Spleen (tissue), 11 donors: Measurements from ENCODE around the gene MEIOSIN. TPM values are rescaled to one million over a fixed set of nuclear protein-coding genes. Genes with fewer than 3 reads are reported as not detected.

Source experiments
- DNase-seq: peaks from one replicate; pipeline ENCODE4 v3.0.0-alpha.2; 2020
- H3K27ac ChIP-seq, 8 donors: fragments of 200-600 bp; sonication (generic) in 7 of 8; 1 replicate in 4 of 8; 2 replicates in 4 of 8; pipeline versions ENCODE4 v1.5.0 to v1.8.0; 2016 to 2021; ENCODE audit warnings: inconsistent platforms in 4 of 8, mild to moderate bottlenecking in 4 of 8, moderate library complexity in 1 of 8
- H3K27me3 ChIP-seq, 7 donors: fragments of 200-600 bp; sonication (generic) in 6 of 7; replicated peaks in 1 of 7; 1 replicate in 4 of 7; 2 replicates in 3 of 7; pipeline versions ENCODE4 v1.5.0 to v1.8.0; 2016 to 2021; ENCODE audit warnings: inconsistent platforms in 3 of 7, mild to moderate bottlenecking in 1 of 7
- H3K36me3 ChIP-seq, 6 donors: fragments of 200-600 bp; sonication (generic) in 5 of 6; 1 replicate in 4 of 6; 2 replicates in 2 of 6; pipeline versions ENCODE4 v1.5.0 to v1.8.0; 2016 to 2021; ENCODE audit warnings: inconsistent platforms in 2 of 6
- H3K4me1 ChIP-seq, 6 donors: fragments of 200-600 bp; sonication (generic) in 5 of 6; 1 replicate in 3 of 6; 2 replicates in 3 of 6; pipeline versions ENCODE4 v1.5.0 to v1.8.0; 2016 to 2021; ENCODE audit warnings: inconsistent platforms in 3 of 6
- H3K4me3 ChIP-seq, 8 donors: fragments of 200-600 bp; sonication (generic) in 7 of 8; 1 replicate in 4 of 8; 2 replicates in 4 of 8; pipeline versions ENCODE4 v1.5.0 to v1.8.0; 2016 to 2021; ENCODE audit warnings: inconsistent platforms in 4 of 8, mild to moderate bottlenecking in 4 of 8, moderate library complexity in 2 of 8
- H3K9me3 ChIP-seq, 8 donors: fragments of 200-600 bp; sonication (generic) in 7 of 8; 1 replicate in 4 of 8; 2 replicates in 4 of 8; pipeline versions ENCODE4 v1.5.0 to v1.8.0; 2016 to 2021; ENCODE audit warnings: inconsistent platforms in 4 of 8
- CTCF ChIP-seq, 11 experiments: fragments of 200-600 bp in 7 of 11; fragments of 450-650 bp in 4 of 11; sonication (generic) in 4 of 11; IDR thresholded peaks in 8 of 11; conservative IDR thresholded peaks in 3 of 11; 1 replicate in 7 of 11; 2 replicates in 4 of 11; pipeline versions ENCODE4 v1.4.0 to v1.8.0; 2016 to 2021; ENCODE audit warnings: antibody characterized with exemption in 11 of 11, inconsistent platforms in 4 of 11, mild to moderate bottlenecking in 1 of 11
- POLR2A ChIP-seq, 3 donors: fragments of 450-650 bp; IDR thresholded peaks; one replicate each; pipeline ENCODE4 v1.5.1; 2017; ENCODE audit warnings: antibody characterized with exemption in 3 of 3, mild to moderate bottlenecking in 1 of 3
- POLR2AphosphoS5 ChIP-seq, 3 donors: sonication (generic); formaldehyde crosslinking; IDR thresholded peaks; one replicate each; pipeline ENCODE4 v1.5.1; 2017; ENCODE audit warnings: antibody characterized with exemption in 3 of 3
- WGBS, 5 donors: extraction: QIAGEN DNeasy Blood & Tissue Kit in 3 of 5; methylation state at CpG; one replicate each; pipeline versions ENCODE4 v1.1.5 to v1.1.7; 2013 to 2018; 5-methylcytosine and 5-hydroxymethylcytosine counted together
- intact Hi-C: fragments of 100-400 bp; cut with DNase I; formaldehyde crosslinking; loops from one replicate; pipeline ENCODE4 v1.15.0; 2023; ENCODE audit warnings: low total_unique reads
- polyA plus RNA-seq, 3 donors: library from polyadenylated mRNA; stranded (reverse); fragments of 200-250 nt; gene quantifications; one replicate each; pipeline ENCODE4 v1.2.1, GENCODE V29; 2013
- total RNA-seq, 7 donors: library from RNA; depleted of rRNA in 3 of 7; stranded (reverse); fragments of >200 nt in 3 of 7; fragmentation: NEBNext Ultra II Directional in 4 of 7; extraction: Animal tissue kit (Norgen Biotek cat#: 25700) in 4 of 7; gene quantifications; one replicate each; pipeline versions ENCODE4 v1.1.0 to v1.2.1, GENCODE V29; 2016 to 2021
- donor health status: healthy with polysubstance abuse.
- donor health status: DM: no; HTN: no; CAD: no; lungs with moderate emphysema.
- donor health status: DM: no; HTN: no; CAD: no.
- donor health status: Bipolar disorder and iron deficiency.
- donor health status: healthy.
- donor health status: DM: no; HTN: no; CAD: no.
- donor health status: DM: yes; HTN: yes; CAD: no.

Gene MEIOSIN
- total and polyA plus RNA-seq, 10 donors: 0.02 TPM; not detected in 9

DNA sequence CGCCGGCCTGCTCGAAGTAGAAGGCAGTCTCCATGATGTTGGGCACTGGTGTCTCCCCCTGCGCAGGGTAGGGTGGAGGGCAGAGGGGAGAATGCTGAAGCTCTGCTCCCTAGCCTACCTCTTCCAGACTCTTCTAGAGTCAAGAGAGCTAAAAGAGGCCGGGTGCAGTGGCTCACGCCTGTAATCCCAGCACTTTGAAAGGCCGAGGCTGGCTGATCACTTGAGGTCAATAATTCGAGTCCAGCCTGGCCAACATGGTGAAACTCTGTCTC lies 71.7 kb downstream of the MEIOSIN start:
- TF ChIP-seq POLR2A (IDR thresholded peaks at IDR 0.05): no peak
- no peak for TF ChIP-seq CTCF (IDR thresholded peaks at IDR 0.05 in 8 of 11, conservative IDR thresholded peaks at IDR 0.05 in 3 of 11)
- no peak for TF ChIP-seq POLR2AphosphoS5 (IDR thresholded peaks at IDR 0.05)

GRCh38 chr19:45805719-45806118 lies 72.5 kb downstream of the MEIOSIN start:
- no peaks in the 10 kb centered on the region for H3K36me3 ChIP-seq
- intact Hi-C loops: no loop called here
- H3K27me3 ChIP-seq: peaks cover 0 to 29% (median 0%) of the 10 kb centered on the region in 7 donors
- H3K4me3 ChIP-seq: no peak overlapping the region
- no peaks in the 10 kb centered on the region for H3K9me3 ChIP-seq
- TF ChIP-seq POLR2A (IDR thresholded peaks at IDR 0.05) (no peak), CTCF (IDR thresholded peaks at IDR 0.05 in 8 of 11, conservative IDR thresholded peaks at IDR 0.05 in 3 of 11) (no peak), POLR2AphosphoS5 (IDR thresholded peaks at IDR 0.05) (no peak)
- DNase-seq: no peak
- H3K27ac ChIP-seq: no peak overlapping the region
- peaks cover 0 to 11% (median 6%) of the 10 kb centered on the region in 6 donors for H3K4me1 ChIP-seq

More for the DNA sequence above, 71.7 kb downstream of the MEIOSIN start:
- Histone ChIP-seq H3K4me3 (no peak overlapping the region), H3K27ac (no peak overlapping the region), H3K27me3 (peaks cover 0 to 30% (median 0%) of the 10 kb centered on the region in 7 donors), H3K36me3 (no peaks in the 10 kb centered on the region), H3K9me3 (no peaks in the 10 kb centered on the region), H3K4me1 (peaks cover 0 to 6% (median 5%) of the 10 kb centered on the region in 6 donors)
- intact Hi-C loops: no loop called here
- WGBS, 5 donors: 86 to 95% (median 92%) methylated on average over 8 of the region's 8 CpGs
- no peak for DNase-seq

DNA sequence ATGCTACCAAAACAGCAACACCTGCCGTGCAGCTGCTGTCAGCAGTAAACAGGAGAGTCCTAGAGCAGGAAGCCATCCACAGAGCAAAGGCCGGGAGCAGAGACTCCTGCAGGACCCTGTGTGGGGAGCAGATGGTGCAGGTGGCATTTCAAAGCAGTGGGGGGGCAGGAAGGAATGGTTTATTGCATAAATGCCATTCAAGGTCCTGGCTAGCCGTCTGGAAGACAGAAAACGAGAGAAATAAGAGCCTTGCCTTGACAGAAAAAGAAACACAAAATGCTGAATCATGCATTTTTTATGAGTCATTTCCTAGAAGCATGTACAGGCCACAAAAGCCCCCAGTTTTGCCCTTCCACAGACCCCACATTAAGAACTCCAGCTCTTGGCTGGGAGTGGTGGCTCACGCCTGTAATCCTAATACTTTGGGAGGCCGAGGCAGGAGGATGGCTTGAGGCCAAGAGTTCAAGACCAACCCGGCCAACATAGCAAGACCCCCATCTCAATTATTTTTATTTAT lies 76.5 kb downstream of the MEIOSIN start:
- H3K9me3 ChIP-seq: no peaks in the 10 kb centered on the region
- peaks cover 0 to 30% (median 0%) of the 10 kb centered on the region in 7 donors for H3K27me3 ChIP-seq
- intact Hi-C loops: no loop called here
- peaks cover 0 to 12% (median 6%) of the 10 kb centered on the region in 6 donors for H3K4me1 ChIP-seq
- no peak overlapping the region for H3K4me3 ChIP-seq
- peaks cover 0 to 6% (median 0%) of the 10 kb centered on the region in 6 donors for H3K36me3 ChIP-seq
- no peak overlapping the region for H3K27ac ChIP-seq
- 17 to 25% (median 18%) methylated on average over 7 of the region's 7 CpGs for WGBS, 5 donors
- DNase-seq: no peak
- TF ChIP-seq CTCF (IDR thresholded peaks at IDR 0.05 in 8 of 11, conservative IDR thresholded peaks at IDR 0.05 in 3 of 11) (no peak), POLR2A (IDR thresholded peaks at IDR 0.05) (no peak), POLR2AphosphoS5 (IDR thresholded peaks at IDR 0.05) (no peak)

- 91 to 94% (median 93%) methylated on average over 6 of the region's 6 CpGs for WGBS, 5 donors
- DNase-seq: no peak
- TF ChIP-seq POLR2AphosphoS5 (IDR thresholded peaks at IDR 0.05) (no peak), CTCF (IDR thresholded peaks at IDR 0.05 in 8 of 11, conservative IDR thresholded peaks at IDR 0.05 in 3 of 11) (no peak), POLR2A (IDR thresholded peaks at IDR 0.05) (no peak)
- Histone ChIP-seq H3K36me3 (peaks cover 0 to 23% (median 0%) of the 10 kb centered on the region in 6 donors), H3K4me3 (no peak overlapping the region), H3K27me3 (peaks cover 0 to 49% (median 3%) of the 10 kb centered on the region in 7 donors), H3K27ac (no peak overlapping the region), H3K4me1 (peaks cover 0 to 38% (median 25%) of the 10 kb centered on the region in 6 donors), H3K9me3 (no peaks in the 10 kb centered on the region)
- intact Hi-C loops: no loop called here
These were observed 79.1 kb downstream of the MEIOSIN start for GRCh38 chr19:45812297-45812696.

Other genes starting within 250 kb of the MEIOSIN start
- gene RTN2, start 236.4 kb upstream of the MEIOSIN start, total RNA-seq: 10 to 100 TPM in 6 of 7 donors, 1 to 10 TPM in 1; 9.2 to 22.6 (median 15.1) TPM
- gene RTN2, start 236.4 kb upstream of the MEIOSIN start, polyA plus RNA-seq: 1 to 10 TPM; 4.9 to 7.9 (median 7.6) TPM
- gene PPM1N, start 235.0 kb upstream of the MEIOSIN start, total RNA-seq: 10 to 100 TPM in 2 of 7 donors, 1 to 10 TPM in 5; 6.3 to 21.4 (median 9.6) TPM
- 10 to 100 TPM in 2 of 3 donors, 1 to 10 TPM in 1; 9.5 to 13.4 (median 10.7) TPM for gene PPM1N, start 235.0 kb upstream of the MEIOSIN start, polyA plus RNA-seq
- 100 to 1,000 TPM; 146 to 386 (median 221) TPM for gene VASP, start 226.0 kb upstream of the MEIOSIN start, total RNA-seq
- 100 to 1,000 TPM; 154 to 210 (median 161) TPM for gene VASP, start 226.0 kb upstream of the MEIOSIN start, polyA plus RNA-seq
- 10 to 100 TPM; 13.6 to 18.4 (median 16.7) TPM for gene OPA3, start 148.6 kb upstream of the MEIOSIN start, total RNA-seq
- gene OPA3, start 148.6 kb upstream of the MEIOSIN start, polyA plus RNA-seq: 1 to 10 TPM; 2.8 to 7.7 (median 3.0) TPM
- 1 to 10 TPM; 2.6 to 5.6 (median 4.2) TPM for gene GPR4, start 131.2 kb upstream of the MEIOSIN start, total RNA-seq
- gene GPR4, start 131.2 kb upstream of the MEIOSIN start, polyA plus RNA-seq: 1 to 10 TPM in 2 of 3 donors, under 1 TPM in 1; 0.33 to 2.1 (median 1.2) TPM
- gene EML2, start 94.0 kb upstream of the MEIOSIN start, total RNA-seq: 10 to 100 TPM; 30.8 to 60.6 (median 50.6) TPM
- 10 to 100 TPM; 27.1 to 39.9 (median 34.8) TPM for gene EML2, start 94.0 kb upstream of the MEIOSIN start, polyA plus RNA-seq
- gene GIPR, start 65.2 kb upstream of the MEIOSIN start, total RNA-seq: 1 to 10 TPM; 1.7 to 7.5 (median 3.7) TPM
- 1 to 10 TPM in 1 of 3 donors, under 1 TPM in 2; 0.49 to 1.7 (median 0.83) TPM for gene GIPR, start 65.2 kb upstream of the MEIOSIN start, polyA plus RNA-seq
- 100 to 1,000 TPM; 117 to 280 (median 200) TPM for gene SNRPD2, start 41.5 kb upstream of the MEIOSIN start, total RNA-seq
- gene SNRPD2, start 41.5 kb upstream of the MEIOSIN start, polyA plus RNA-seq: 100 to 1,000 TPM; 368 to 587 (median 432) TPM
- 10 to 100 TPM in 2 of 7 donors, 1 to 10 TPM in 5; 5.0 to 10.7 (median 8.8) TPM for gene QPCTL, start 40.8 kb upstream of the MEIOSIN start, total RNA-seq
- 10 to 100 TPM in 2 of 3 donors, 1 to 10 TPM in 1; 9.5 to 10.7 (median 10.2) TPM for gene QPCTL, start 40.8 kb upstream of the MEIOSIN start, polyA plus RNA-seq
- gene FBXO46, start 2.5 kb upstream of the MEIOSIN start, total RNA-seq: 10 to 100 TPM; 12.8 to 28.1 (median 23.6) TPM
- 10 to 100 TPM in 2 of 3 donors, 1 to 10 TPM in 1; 8.8 to 14.4 (median 10.4) TPM for gene FBXO46, start 2.5 kb upstream of the MEIOSIN start, polyA plus RNA-seq
- 10 to 100 TPM in 2 of 7 donors, 1 to 10 TPM in 5; 6.5 to 13.2 (median 8.5) TPM for gene SIX5, start 35.8 kb downstream of the MEIOSIN start, total RNA-seq
- 1 to 10 TPM; 4.4 to 8.9 (median 5.2) TPM for gene SIX5, start 35.8 kb downstream of the MEIOSIN start, polyA plus RNA-seq
- gene DMPK, start 49.1 kb downstream of the MEIOSIN start, total RNA-seq: 10 to 100 TPM; 22.2 to 54.6 (median 32.7) TPM
- 100 to 1,000 TPM in 1 of 3 donors, 10 to 100 TPM in 2; 17.9 to 147 (median 38.1) TPM for gene DMPK, start 49.1 kb downstream of the MEIOSIN start, polyA plus RNA-seq
- 10 to 100 TPM; 35.1 to 57.0 (median 48.4) TPM for gene DMWD, start 59.4 kb downstream of the MEIOSIN start, total RNA-seq
- 10 to 100 TPM in 1 of 3 donors, 1 to 10 TPM in 2; 6.4 to 36.1 (median 6.7) TPM for gene DMWD, start 59.4 kb downstream of the MEIOSIN start, polyA plus RNA-seq
- under 1 TPM in 3 of 7 donors, not detected in 4; 0.19 to 0.41 (median 0.33) TPM for gene RSPH6A, start 81.9 kb downstream of the MEIOSIN start, total RNA-seq
- under 1 TPM in 1 of 3 donors, not detected in 2; 0.13 TPM for gene RSPH6A, start 81.9 kb downstream of the MEIOSIN start, polyA plus RNA-seq
- gene SYMPK, start 129.7 kb downstream of the MEIOSIN start, total RNA-seq: 100 to 1,000 TPM in 1 of 7 donors, 10 to 100 TPM in 6; 56.3 to 106 (median 75.1) TPM
- gene SYMPK, start 129.7 kb downstream of the MEIOSIN start, polyA plus RNA-seq: 100 to 1,000 TPM in 2 of 3 donors, 10 to 100 TPM in 1; 60.3 to 148 (median 147) TPM
- gene FOXA3, start 130.9 kb downstream of the MEIOSIN start, total RNA-seq: under 1 TPM in 1 of 7 donors, not detected in 6; 0.24 TPM
- gene FOXA3, start 130.9 kb downstream of the MEIOSIN start, polyA plus RNA-seq: under 1 TPM in 2 of 3 donors, not detected in 1; 0.09 to 0.16 TPM
- gene IRF2BP1, start 152.7 kb downstream of the MEIOSIN start, total RNA-seq: 10 to 100 TPM; 18.5 to 29.4 (median 23.3) TPM
- 10 to 100 TPM in 2 of 3 donors, 1 to 10 TPM in 1; 10.0 to 19.9 (median 10.6) TPM for gene IRF2BP1, start 152.7 kb downstream of the MEIOSIN start, polyA plus RNA-seq
- gene MYPOP, start 169.2 kb downstream of the MEIOSIN start, total RNA-seq: 10 to 100 TPM in 4 of 7 donors, 1 to 10 TPM in 3; 5.8 to 13.2 (median 11.0) TPM
- 1 to 10 TPM; 5.1 to 9.6 (median 9.3) TPM for gene MYPOP, start 169.2 kb downstream of the MEIOSIN start, polyA plus RNA-seq
- not detected for gene NANOS2, start 181.3 kb downstream of the MEIOSIN start, total RNA-seq
- gene NANOS2, start 181.3 kb downstream of the MEIOSIN start, polyA plus RNA-seq: not detected
- gene NOVA2, start 240.4 kb downstream of the MEIOSIN start, total RNA-seq: 10 to 100 TPM in 1 of 7 donors, 1 to 10 TPM in 6; 1.8 to 12.5 (median 5.4) TPM
- under 1 TPM; 0.42 to 0.77 (median 0.50) TPM for gene NOVA2, start 240.4 kb downstream of the MEIOSIN start, polyA plus RNA-seq